ENCODE results near the gene HNRNPF.
A peak's percentile ranks its signal among the peaks of the same experiment; 100 is the strongest.

Gene HNRNPF

GRCh38 chr10:43403911-43404703 lies 4.9 kb downstream of the HNRNPF start:
- peaks cover 51% of the 10 kb centered on the region for H3K4me1 ChIP-seq (ENCODE audit: insufficient read depth, low read length)
- H3K27ac ChIP-seq (ENCODE audit: low read length), result no peak overlapping the region
- H3K36me3 ChIP-seq (ENCODE audit: insufficient read depth, low read depth, low read length), result peaks cover 35% of the 10 kb centered on the region
- H3K4me3 ChIP-seq (ENCODE audit: low read length), result peak overlapping the region; percentile 46; the same call in 1 of the 2 replicates
- peak overlapping the region; percentile 47; the same call in 1 of the 2 replicates for H3K9ac ChIP-seq (ENCODE audit: low read depth, low read length)
- H3K9me3 ChIP-seq (ENCODE audit: insufficient read depth, low read depth, low read length), result no peaks in the 10 kb centered on the region
- no peaks in the 10 kb centered on the region for H3K27me3 ChIP-seq (ENCODE audit: insufficient read depth, low read length)

GRCh38 chr10:43402880-43403452 lies 6.0 kb downstream of the HNRNPF start:
- peak overlapping the region; percentile 23; the same call in 1 of the 2 replicates for H3K4me3 ChIP-seq (ENCODE audit: low read length)
- no peaks in the 10 kb centered on the region for H3K27me3 ChIP-seq (ENCODE audit: insufficient read depth, low read length)
- H3K27ac ChIP-seq (ENCODE audit: low read length), result no peak overlapping the region
- H3K9ac ChIP-seq (ENCODE audit: low read depth, low read length), result no peak overlapping the region
- peaks cover 41% of the 10 kb centered on the region for H3K36me3 ChIP-seq (ENCODE audit: insufficient read depth, low read depth, low read length)
- H3K9me3 ChIP-seq (ENCODE audit: insufficient read depth, low read depth, low read length), result no peaks in the 10 kb centered on the region
- H3K4me1 ChIP-seq (ENCODE audit: insufficient read depth, low read length), result peaks cover 55% of the 10 kb centered on the region

GRCh38 chr10:43402176-43402575 lies 6.8 kb downstream of the HNRNPF start:
- Histone ChIP-seq H3K36me3 (ENCODE audit: insufficient read depth, low read depth, low read length) (peaks cover 41% of the 10 kb centered on the region), H3K9me3 (ENCODE audit: insufficient read depth, low read depth, low read length) (no peaks in the 10 kb centered on the region), H3K27me3 (ENCODE audit: insufficient read depth, low read length) (no peaks in the 10 kb centered on the region), H3K4me1 (ENCODE audit: insufficient read depth, low read length) (peaks cover 55% of the 10 kb centered on the region), H3K9ac (ENCODE audit: low read depth, low read length) (peak overlapping the region; percentile 5; the same call in 1 of the 2 replicates), H3K4me3 (ENCODE audit: low read length) (peak overlapping the region; percentile 23; the same call in 1 of the 2 replicates), H3K27ac (ENCODE audit: low read length) (no peak overlapping the region)

- peak overlapping the region; percentile 66; the same call in 1 of the 2 replicates for H3K9ac ChIP-seq (ENCODE audit: low read depth, low read length)
- peaks cover 55% of the 10 kb centered on the region for H3K4me1 ChIP-seq (ENCODE audit: insufficient read depth, low read length)
- peak overlapping the region; percentile 40 for H3K27ac ChIP-seq (ENCODE audit: low read length)
- H3K27me3 ChIP-seq (ENCODE audit: insufficient read depth, low read length), result no peaks in the 10 kb centered on the region
- H3K36me3 ChIP-seq (ENCODE audit: insufficient read depth, low read depth, low read length), result peaks cover 41% of the 10 kb centered on the region
- H3K9me3 ChIP-seq (ENCODE audit: insufficient read depth, low read depth, low read length), result no peaks in the 10 kb centered on the region
- peak overlapping the region; percentile 23; the same call in 1 of the 2 replicates for H3K4me3 ChIP-seq (ENCODE audit: low read length)
Observed at GRCh38 chr10:43401627-43402026, 7.4 kb downstream of the HNRNPF start.

GRCh38 chr10:43399320-43400310 lies 9.4 kb downstream of the HNRNPF start:
- Histone ChIP-seq H3K36me3 (ENCODE audit: insufficient read depth, low read depth, low read length) (peaks cover 52% of the 10 kb centered on the region), H3K4me3 (ENCODE audit: low read length) (peak overlapping the region; percentile 16; the same call in 1 of the 2 replicates), H3K27ac (ENCODE audit: low read length) (peak overlapping the region; percentile 31), H3K9me3 (ENCODE audit: insufficient read depth, low read depth, low read length) (no peaks in the 10 kb centered on the region), H3K4me1 (ENCODE audit: insufficient read depth, low read length) (peaks cover 51% of the 10 kb centered on the region), H3K9ac (ENCODE audit: low read depth, low read length) (peak overlapping the region; percentile 21; the same call in 1 of the 2 replicates), H3K27me3 (ENCODE audit: insufficient read depth, low read length) (no peaks in the 10 kb centered on the region)

- no peak overlapping the region for H3K27ac ChIP-seq (ENCODE audit: low read length)
- H3K9me3 ChIP-seq (ENCODE audit: insufficient read depth, low read depth, low read length), result no peaks in the 10 kb centered on the region
- no peaks in the 10 kb centered on the region for H3K27me3 ChIP-seq (ENCODE audit: insufficient read depth, low read length)
- H3K9ac ChIP-seq (ENCODE audit: low read depth, low read length), result peak overlapping the region; percentile 21; the same call in 1 of the 2 replicates
- no peak overlapping the region for H3K4me3 ChIP-seq (ENCODE audit: low read length)
- H3K4me1 ChIP-seq (ENCODE audit: insufficient read depth, low read length), result peaks cover 47% of the 10 kb centered on the region
- H3K36me3 ChIP-seq (ENCODE audit: insufficient read depth, low read depth, low read length), result peaks cover 54% of the 10 kb centered on the region
Observed at GRCh38 chr10:43398939-43399319, 10.1 kb downstream of the HNRNPF start.

- no peaks in the 10 kb centered on the region for H3K27me3 ChIP-seq (ENCODE audit: insufficient read depth, low read length)
- H3K4me1 ChIP-seq (ENCODE audit: insufficient read depth, low read length), result peaks cover 37% of the 10 kb centered on the region
- H3K36me3 ChIP-seq (ENCODE audit: insufficient read depth, low read depth, low read length), result peaks cover 63% of the 10 kb centered on the region
- peak overlapping the region; percentile 93 for H3K9ac ChIP-seq (ENCODE audit: low read depth, low read length)
- peak overlapping the region; percentile 90 for H3K4me3 ChIP-seq (ENCODE audit: low read length)
- H3K27ac ChIP-seq (ENCODE audit: low read length), result peak overlapping the region; percentile 40
- no peaks in the 10 kb centered on the region for H3K9me3 ChIP-seq (ENCODE audit: insufficient read depth, low read depth, low read length)
Observed at GRCh38 chr10:43396928-43397624, 11.9 kb downstream of the HNRNPF start.

- Histone ChIP-seq H3K4me1 (ENCODE audit: insufficient read depth, low read length) (peaks cover 30% of the 10 kb centered on the region), H3K27me3 (ENCODE audit: insufficient read depth, low read length) (no peaks in the 10 kb centered on the region), H3K9me3 (ENCODE audit: insufficient read depth, low read depth, low read length) (no peaks in the 10 kb centered on the region), H3K4me3 (ENCODE audit: low read length) (peak overlapping the region; percentile 90), H3K9ac (ENCODE audit: low read depth, low read length) (peak overlapping the region; percentile 98), H3K36me3 (ENCODE audit: insufficient read depth, low read depth, low read length) (peaks cover 69% of the 10 kb centered on the region), H3K27ac (ENCODE audit: low read length) (peak overlapping the region; percentile 84)
Observed at GRCh38 chr10:43396061-43396927, 12.7 kb downstream of the HNRNPF start.

GRCh38 chr10:43395571-43396060 lies 13.4 kb downstream of the HNRNPF start:
- peak overlapping the region; percentile 98 for H3K9ac ChIP-seq (ENCODE audit: low read depth, low read length)
- no peaks in the 10 kb centered on the region for H3K27me3 ChIP-seq (ENCODE audit: insufficient read depth, low read length)
- H3K9me3 ChIP-seq (ENCODE audit: insufficient read depth, low read depth, low read length), result no peaks in the 10 kb centered on the region
- peaks cover 72% of the 10 kb centered on the region for H3K36me3 ChIP-seq (ENCODE audit: insufficient read depth, low read depth, low read length)
- H3K27ac ChIP-seq (ENCODE audit: low read length), result peak overlapping the region; percentile 84
- peak overlapping the region; percentile 90 for H3K4me3 ChIP-seq (ENCODE audit: low read length)
- peaks cover 26% of the 10 kb centered on the region for H3K4me1 ChIP-seq (ENCODE audit: insufficient read depth, low read length)

- Histone ChIP-seq H3K27ac (ENCODE audit: low read length) (peak overlapping the region; percentile 84), H3K27me3 (ENCODE audit: insufficient read depth, low read length) (no peaks in the 10 kb centered on the region), H3K9me3 (ENCODE audit: insufficient read depth, low read depth, low read length) (no peaks in the 10 kb centered on the region), H3K36me3 (ENCODE audit: insufficient read depth, low read depth, low read length) (peaks cover 72% of the 10 kb centered on the region), H3K4me3 (ENCODE audit: low read length) (peak overlapping the region; percentile 90), H3K9ac (ENCODE audit: low read depth, low read length) (peak overlapping the region; percentile 98; the same call in 1 of the 2 replicates), H3K4me1 (ENCODE audit: insufficient read depth, low read length) (peaks cover 21% of the 10 kb centered on the region)
Observed at GRCh38 chr10:43394868-43395267, 14.1 kb downstream of the HNRNPF start.

All from iPS-20b (cell line).